Ishikawa (cell line): ENCODE data around the gene SH3RF1.

ENCODE experiments used
- CREB1 ChIP-seq: IDR thresholded peaks from 2 replicates; pipeline ENCODE4 v1.6.1; 2012; ENCODE audit warnings: low read depth
- EGR1 ChIP-seq: IDR thresholded peaks from 2 replicates; pipeline ENCODE4 v1.6.1; 2012
- EP300 ChIP-seq: IDR thresholded peaks from 2 replicates; pipeline ENCODE4 v1.6.1; 2012; ENCODE audit warnings: borderline replicate concordance
- FOXM1 ChIP-seq: IDR thresholded peaks from 2 replicates; pipeline ENCODE4 v1.6.1; 2012; ENCODE audit warnings: low read depth, borderline replicate concordance
- MAX ChIP-seq: IDR thresholded peaks from 2 replicates; pipeline ENCODE4 v1.6.1; 2012
- RAD21 ChIP-seq: IDR thresholded peaks from 2 replicates; pipeline ENCODE4 v1.6.1; 2012; ENCODE audit warnings: low read depth
- REST ChIP-seq: IDR thresholded peaks from 2 replicates; pipeline ENCODE4 v1.6.1; 2012; ENCODE audit warnings: low read depth, mild to moderate bottlenecking
- TAF1 ChIP-seq: IDR thresholded peaks from 2 replicates; pipeline ENCODE4 v1.6.1; 2012; ENCODE audit warnings: low read depth, mild to moderate bottlenecking
- TCF12 ChIP-seq: IDR thresholded peaks from 2 replicates; pipeline ENCODE4 v1.6.1; 2012; ENCODE audit warnings: low read depth
- YY1 ChIP-seq: IDR thresholded peaks from 2 replicates; pipeline ENCODE4 v1.6.1; 2012; ENCODE audit warnings: low read depth
- ZBTB7A ChIP-seq: IDR thresholded peaks from 2 replicates; pipeline ENCODE4 v1.6.1; 2012; ENCODE audit warnings: low read depth
- TF ChIP-seq, protein P1 (sequence below): IDR thresholded peaks from 2 replicates; pipeline ENCODE4 v1.6.1; 2012

DNA sequence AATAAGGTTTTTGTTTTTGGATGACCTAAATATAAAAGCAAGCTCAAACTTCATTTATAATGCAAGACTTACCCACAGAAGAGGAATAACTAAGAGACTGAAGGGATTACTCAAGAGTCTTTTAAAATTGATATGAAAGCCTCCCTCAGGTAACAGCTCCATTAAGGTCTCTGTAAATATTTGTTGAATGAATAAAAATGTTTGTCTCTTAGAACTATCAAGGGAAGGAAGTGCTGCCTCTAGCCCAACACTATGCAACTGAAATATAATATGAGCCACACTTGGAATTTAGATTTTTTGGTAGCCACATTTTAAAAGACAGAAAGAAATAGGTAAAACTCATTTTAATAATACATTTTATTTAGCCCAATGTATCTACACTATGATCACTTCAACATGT, 127.8 kb downstream of the SH3RF1 start:
- TF ChIP-seq ZBTB7A: no peak
- no peak for TF ChIP-seq REST
- TF ChIP-seq TAF1: no peak
- no peak for TF ChIP-seq YY1
- TF ChIP-seq CREB1: no peak
- no peak for TF ChIP-seq RAD21
- no peak for TF ChIP-seq EP300
- TF ChIP-seq, protein P1, sequence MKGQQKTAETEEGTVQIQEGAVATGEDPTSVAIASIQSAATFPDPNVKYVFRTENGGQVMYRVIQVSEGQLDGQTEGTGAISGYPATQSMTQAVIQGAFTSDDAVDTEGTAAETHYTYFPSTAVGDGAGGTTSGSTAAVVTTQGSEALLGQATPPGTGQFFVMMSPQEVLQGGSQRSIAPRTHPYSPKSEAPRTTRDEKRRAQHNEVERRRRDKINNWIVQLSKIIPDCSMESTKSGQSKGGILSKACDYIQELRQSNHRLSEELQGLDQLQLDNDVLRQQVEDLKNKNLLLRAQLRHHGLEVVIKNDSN: no peak
- no peak for TF ChIP-seq MAX
- TF ChIP-seq EGR1: no peak
- TF ChIP-seq TCF12: no peak
- no peak for TF ChIP-seq FOXM1
